Measurements from ENCODE around the gene NUDC. TPM values are rescaled to one million over a fixed set of nuclear protein-coding genes. Genes with fewer than 3 reads are reported as not detected.

The NUDC gene
- total and polyA plus RNA-seq, 2 of the 13 experiments (the other 11 are each of a cell fraction or from before 2014, with no cell fraction given), result 34.7 to 104 TPM

- TF ChIP-seq SKIL (CRISPR knock-in tag; IDR thresholded peaks at IDR 0.05; ENCODE audit: borderline replicate concordance) (peak; percentile 36; the same call in 1 of the 2 replicates), ASH2L (IDR thresholded peaks at IDR 0.05; ENCODE audit: insufficient read length, low read depth, low read length) (no peak), IKZF5 (CRISPR knock-in tag; IDR thresholded peaks at IDR 0.05) (0 out of 2 replicates have a peak, but pooled peaks have one; percentile 8), ZNF773 (CRISPR knock-in tag; IDR thresholded peaks at IDR 0.05; ENCODE audit: borderline replicate concordance) (no peak), FOXO1 (CRISPR knock-in tag; IDR thresholded peaks at IDR 0.05) (peak; percentile 20; the same call in 1 of the 2 replicates), ZNF501 (CRISPR knock-in tag; IDR thresholded peaks at IDR 0.05) (0 out of 2 replicates have a peak, but pooled peaks have one; percentile 38), ZNF577 (CRISPR knock-in tag; IDR thresholded peaks at IDR 0.05; ENCODE audit: borderline replicate concordance, low read depth) (no peak), NR2F6 (IDR thresholded peaks at IDR 0.05) (no peak), NR2F6 (CRISPR knock-in tag; IDR thresholded peaks at IDR 0.05) (peak; percentile 21; the same call in 1 of the 2 replicates), RFXAP (CRISPR knock-in tag; IDR thresholded peaks at IDR 0.05; ENCODE audit: borderline replicate concordance) (no peak), MEF2D (CRISPR knock-in tag; IDR thresholded peaks at IDR 0.05) (no peak), ZNF780A (CRISPR knock-in tag; IDR thresholded peaks at IDR 0.05) (0 out of 2 replicates have a peak, but pooled peaks have one; percentile 14), RXRB (CRISPR knock-in tag; IDR thresholded peaks at IDR 0.05; ENCODE audit: borderline replicate concordance) (peak; percentile 64), ZBTB4 (CRISPR knock-in tag; IDR thresholded peaks at IDR 0.05; ENCODE audit: borderline replicate concordance) (0 out of 2 replicates have a peak, but pooled peaks have one; percentile 71), ZBTB37 (CRISPR knock-in tag; IDR thresholded peaks at IDR 0.05) (no peak), ZNF687 (CRISPR knock-in tag; IDR thresholded peaks at IDR 0.05) (peak; percentile 80), RARA (CRISPR knock-in tag; IDR thresholded peaks at IDR 0.05) (peak; percentile 90), SP2 (CRISPR knock-in tag; IDR thresholded peaks at IDR 0.05) (no peak)
These were observed 24.2 kb downstream of the NUDC start (continued) for GRCh38 chr1:26945728-26946127.

Data from HepG2 (cell line).